Measurements from ENCODE around the gene PKHD1.

DNA sequence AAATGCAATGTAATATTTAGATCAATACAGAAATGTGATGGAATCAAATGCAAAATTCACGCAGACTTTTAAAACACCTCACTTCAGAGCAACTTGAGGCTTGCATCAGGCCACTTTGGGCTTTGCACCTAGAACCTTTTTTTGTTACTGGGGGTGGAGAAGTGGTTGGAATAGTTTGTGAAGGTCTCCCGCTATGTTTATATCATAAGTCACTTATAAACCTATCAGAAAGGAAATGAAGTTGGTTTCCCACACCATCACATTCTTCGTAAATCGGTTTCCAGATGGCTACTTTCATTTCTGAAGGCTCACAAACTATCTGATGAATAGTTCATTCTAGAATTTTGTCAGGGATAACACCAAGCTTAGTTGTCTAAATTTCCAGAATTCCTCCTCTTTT is 74.8 kb downstream of the PKHD1 start:
- TF ChIP-seq CTCF (IDR thresholded peaks at IDR 0.05; ENCODE audit: poor library complexity) (no peak), EZH2phosphoT487 (IDR thresholded peaks at IDR 0.05; ENCODE audit: low read depth, severe bottlenecking, unreplicated experiment) (no peak), EZH2 (IDR thresholded peaks at IDR 0.05; ENCODE audit: borderline replicate concordance) (no peak)

All from hepatocyte (in vitro differentiated cells).